ENCODE data around the gene SLA2.
"Not testable (repeated sequence)": the region's sequence is repeated elsewhere in the genome, so short reads cannot be mapped to it uniquely, and the experiment has no call there.

SLA2 gene

GRCh38 chr20:36645998-36646397 is at the start of gene SLA2:
TSS of gene SLA2 (minus strand) at chr20:36646196. CDS start at chr20:36641335, 4,861 bp downstream.
- no peak within 1 kb of the TSS for H3K4me3 ChIP-seq (ENCODE audit: low read depth, low read length)
- in situ Hi-C loops (cut with HindIII; ENCODE audit: low sequenced_read_pairs): no loop called here
- no peak for DNase-seq (ENCODE audit: low read depth, low spot score)
- TF ChIP-seq CTCF (IDR thresholded peaks at IDR 0.05; ENCODE audit: low read depth, low read length): no peak

GRCh38 chr20:36695467-36695866 is 49.5 kb upstream of the SLA2 start:
- DNase-seq (ENCODE audit: low read depth, low spot score); in situ Hi-C loops (cut with HindIII; ENCODE audit: low sequenced_read_pairs); H3K4me3 ChIP-seq (ENCODE audit: low read depth, low read length): not testable (repeated sequence)

- no peak overlapping the region for H3K4me3 ChIP-seq (ENCODE audit: low read depth, low read length)
- in situ Hi-C loops (cut with HindIII; ENCODE audit: low sequenced_read_pairs): no loop called here
- TF ChIP-seq CTCF (IDR thresholded peaks at IDR 0.05; ENCODE audit: low read depth, low read length): no peak
- no peak for DNase-seq (ENCODE audit: low read depth, low spot score)
These were observed 42.6 kb upstream of the SLA2 start for GRCh38 chr20:36688630-36689029.

- no peak for DNase-seq (ENCODE audit: low read depth, low spot score)
- H3K4me3 ChIP-seq (ENCODE audit: low read depth, low read length): no peak overlapping the region
- in situ Hi-C loops (cut with HindIII; ENCODE audit: low sequenced_read_pairs): no loop called here
- no peak for TF ChIP-seq CTCF (IDR thresholded peaks at IDR 0.05; ENCODE audit: low read depth, low read length)
These were observed 41.9 kb upstream of the SLA2 start for GRCh38 chr20:36687850-36688249.

- no peak for DNase-seq (ENCODE audit: low read depth, low spot score)
- H3K4me3 ChIP-seq (ENCODE audit: low read depth, low read length): no peak overlapping the region
- no peak for TF ChIP-seq CTCF (IDR thresholded peaks at IDR 0.05; ENCODE audit: low read depth, low read length)
- in situ Hi-C loops (cut with HindIII; ENCODE audit: low sequenced_read_pairs): no loop called here
These were observed 40.9 kb upstream of the SLA2 start for GRCh38 chr20:36686944-36687343.

- no peak overlapping the region for H3K4me3 ChIP-seq (ENCODE audit: low read depth, low read length)
- in situ Hi-C loops (cut with HindIII; ENCODE audit: low sequenced_read_pairs): no loop called here
- DNase-seq (ENCODE audit: low read depth, low spot score): no peak
- no peak for TF ChIP-seq CTCF (IDR thresholded peaks at IDR 0.05; ENCODE audit: low read depth, low read length)
These were observed 40.5 kb upstream of the SLA2 start for GRCh38 chr20:36686504-36686903.

- TF ChIP-seq CTCF (IDR thresholded peaks at IDR 0.05; ENCODE audit: low read depth, low read length): no peak
- H3K4me3 ChIP-seq (ENCODE audit: low read depth, low read length): no peak overlapping the region
- no peak for DNase-seq (ENCODE audit: low read depth, low spot score)
- in situ Hi-C loops (cut with HindIII; ENCODE audit: low sequenced_read_pairs): no loop called here
These were observed 38.8 kb upstream of the SLA2 start for GRCh38 chr20:36684747-36685146.

All from astrocyte of the spinal cord (primary cell).